HG03060 (cell line): ENCODE results near the gene LRCOL1.
"Not testable (repeated sequence)": the region's sequence is repeated elsewhere in the genome, so short reads cannot be mapped to it uniquely, and the experiment has no call there.

Experiments used
- ATAC-seq: cut with Tn5 transposase; IDR thresholded peaks from one replicate; pipeline ENCODE4 v1.9.1; 2021; ENCODE audit warnings: low read depth, moderate number of reproducible peaks; ENCODE audit not compliant: unreplicated experiment

Gene LRCOL1

DNA sequence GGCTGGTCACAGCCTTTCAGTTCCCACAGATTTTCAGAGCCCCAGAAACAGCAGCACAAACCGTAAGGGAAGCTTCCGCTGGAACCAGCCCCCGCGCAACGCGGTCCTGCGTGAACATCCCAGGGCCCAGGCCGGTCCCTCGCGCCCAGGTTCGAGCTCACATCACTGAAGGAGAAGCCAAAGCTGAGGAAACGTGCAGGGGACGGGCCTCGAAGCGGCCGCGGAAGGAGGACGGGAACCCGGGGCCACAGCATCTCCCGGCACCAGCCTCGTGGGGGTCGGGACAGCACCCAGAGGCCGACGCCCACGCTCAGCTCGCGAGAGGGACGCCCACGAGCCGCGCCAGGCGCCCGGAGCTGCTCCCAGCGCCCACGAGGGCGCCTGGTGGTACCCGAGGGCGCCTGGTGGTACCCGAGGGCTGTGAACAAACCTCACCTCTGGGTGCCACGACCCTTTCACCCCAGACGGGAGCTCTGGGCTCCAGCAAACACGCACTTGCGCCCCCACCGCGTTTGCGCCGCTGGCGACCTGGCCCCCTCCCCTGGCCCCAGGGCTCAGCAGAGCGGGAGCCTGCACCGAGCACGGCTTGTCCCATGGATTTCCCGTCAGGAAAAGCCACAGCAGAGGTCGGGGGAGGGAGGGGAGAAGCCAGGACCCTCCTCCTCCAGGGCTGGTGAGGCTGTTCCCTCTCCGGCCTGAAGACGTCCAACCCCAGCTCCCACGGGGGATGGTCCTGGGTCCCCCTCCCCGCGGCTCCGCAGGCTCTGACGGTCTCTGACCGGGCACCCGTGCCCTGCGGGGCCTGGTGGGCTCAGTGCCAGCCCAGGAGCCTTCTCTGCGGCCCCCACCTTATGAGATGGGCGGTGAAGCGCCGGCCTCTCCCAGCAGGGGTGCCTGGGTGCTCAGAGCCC is 6.9 kb downstream of the LRCOL1 start:
- ATAC-seq: no peak

DNA sequence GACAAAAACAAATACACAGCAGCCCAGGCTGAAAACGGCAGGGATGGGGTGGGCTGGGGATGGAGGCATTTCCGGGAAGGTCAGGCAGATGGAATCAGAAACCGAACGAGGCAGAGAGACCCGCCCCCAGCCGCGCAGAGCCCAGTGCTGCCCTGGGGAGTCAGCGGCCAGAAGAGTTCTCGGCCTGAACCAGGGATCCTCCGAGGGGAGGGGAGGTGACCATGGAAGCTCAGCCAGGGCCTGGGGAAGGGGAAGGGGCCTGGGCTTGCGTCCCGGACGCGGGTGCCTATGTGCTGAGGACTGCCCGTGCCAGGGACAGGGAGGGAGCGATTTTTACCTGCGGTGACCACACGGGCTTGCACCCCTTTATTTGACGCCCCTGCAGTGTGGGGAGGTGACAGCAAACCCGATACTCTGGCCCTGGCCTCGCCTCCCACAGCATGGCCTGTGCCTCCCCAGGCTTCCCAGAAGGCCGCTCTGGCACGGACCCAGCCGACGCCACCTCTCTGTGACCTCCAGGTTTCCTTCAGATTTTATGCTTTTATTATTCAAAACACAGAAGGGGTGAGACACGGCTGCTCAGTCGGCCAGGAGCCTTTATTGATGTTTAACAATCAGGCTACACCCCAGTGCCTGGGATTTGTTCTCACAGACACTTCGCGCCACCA is 7.7 kb downstream of the LRCOL1 start:
- no peak for ATAC-seq

DNA sequence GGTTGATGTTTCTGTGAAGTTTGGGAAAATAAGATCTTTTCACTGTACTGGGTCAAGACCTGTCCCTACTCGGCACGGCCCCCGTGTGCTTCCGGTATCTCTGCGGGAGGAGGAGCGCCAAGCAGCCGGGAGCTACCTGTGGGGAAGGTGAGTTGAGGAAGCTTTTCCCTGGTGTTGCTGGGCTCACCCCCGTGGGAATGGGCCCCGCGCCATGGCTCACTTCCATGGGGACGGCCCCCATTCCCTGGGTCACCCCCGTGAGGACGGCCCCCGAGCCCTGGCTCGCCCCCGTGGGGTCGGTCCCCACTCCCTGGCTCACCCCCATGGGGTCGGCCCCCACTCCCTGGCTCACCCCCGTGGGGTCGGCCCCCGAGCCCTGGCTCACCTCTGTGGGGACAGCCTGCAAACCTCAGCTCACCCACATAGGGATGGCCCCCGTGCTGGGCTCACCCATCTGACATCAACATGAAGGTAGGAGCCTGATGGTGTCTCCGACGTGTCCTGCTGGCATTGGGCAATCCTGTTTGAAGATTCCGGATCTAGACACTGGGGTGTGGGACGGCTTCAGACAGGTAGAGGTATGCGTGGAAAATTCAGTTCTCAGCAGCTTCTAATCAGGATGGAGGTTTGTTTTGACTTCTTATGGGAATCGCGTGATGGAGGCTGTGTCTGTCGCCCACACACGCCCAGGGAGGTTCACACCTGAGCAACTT is 9.1 kb downstream of the LRCOL1 start:
- ATAC-seq: no peak

DNA sequence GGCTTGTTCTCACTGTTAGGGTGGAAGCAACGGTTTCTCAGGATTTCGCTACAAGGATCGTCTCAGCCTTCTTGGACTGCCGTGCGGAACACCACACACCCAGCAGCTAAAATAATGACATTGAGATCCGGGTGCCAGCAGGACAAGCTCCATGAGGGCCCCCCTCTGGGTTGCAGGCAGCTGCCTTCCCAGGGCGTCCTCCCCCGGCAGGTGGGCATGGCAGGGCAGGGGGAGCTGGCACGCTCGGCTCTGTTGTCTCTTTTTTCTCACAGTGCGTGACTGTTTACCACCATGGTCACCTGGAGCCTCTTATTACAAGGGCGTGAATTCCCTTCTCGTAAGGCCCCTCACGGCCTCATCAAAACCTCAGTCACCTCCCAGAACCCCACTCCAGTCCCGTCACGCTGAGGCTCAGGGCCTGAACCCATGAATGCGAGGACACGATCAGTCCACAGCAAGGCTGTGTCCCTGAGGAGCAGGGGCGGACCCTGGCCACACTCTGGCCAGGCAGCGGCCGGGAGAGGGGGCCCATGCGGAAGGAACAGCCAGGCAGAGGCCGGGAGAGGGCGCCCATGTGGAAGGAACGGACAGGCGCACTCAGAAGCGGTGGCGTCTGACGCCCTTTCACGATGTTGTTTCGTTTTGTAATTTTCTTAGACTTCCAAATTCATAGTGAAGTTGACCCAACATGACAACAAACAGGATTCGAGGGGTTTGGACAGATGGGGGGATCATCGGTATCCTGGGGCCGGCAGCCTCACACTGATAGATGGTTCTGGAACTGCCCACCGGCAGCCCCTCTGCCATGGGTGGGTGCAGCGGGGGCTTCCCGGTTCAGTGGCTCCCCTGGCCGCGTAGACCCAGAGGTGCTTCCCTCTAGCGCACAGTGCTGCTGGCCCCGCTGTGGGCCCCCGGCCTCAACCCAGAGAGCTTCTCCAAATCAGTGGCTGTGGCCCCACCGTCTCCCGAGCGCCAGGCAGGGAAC is 10.0 kb downstream of the LRCOL1 start:
- ATAC-seq: no peak

DNA sequence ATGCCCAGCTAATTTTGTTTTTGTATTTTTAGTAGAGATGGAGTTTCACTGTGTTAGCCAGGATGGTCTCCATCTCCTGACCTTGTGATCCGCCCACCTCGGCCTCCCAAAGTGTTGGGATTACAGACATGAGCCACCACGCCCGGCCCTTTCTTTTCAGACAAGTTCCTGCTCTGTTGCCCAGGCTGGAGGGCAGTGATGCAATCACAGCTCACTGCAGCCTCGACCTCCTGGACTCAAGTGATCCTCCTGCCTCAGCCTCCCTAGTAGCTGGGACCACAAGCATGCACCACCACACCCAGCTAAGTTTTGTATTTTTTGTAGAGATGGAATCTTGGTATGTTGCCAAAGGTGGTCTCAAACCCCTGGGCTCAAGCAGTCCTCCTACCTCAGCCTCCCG is 10.9 kb downstream of the LRCOL1 start:
- ATAC-seq: not testable (repeated sequence)

DNA sequence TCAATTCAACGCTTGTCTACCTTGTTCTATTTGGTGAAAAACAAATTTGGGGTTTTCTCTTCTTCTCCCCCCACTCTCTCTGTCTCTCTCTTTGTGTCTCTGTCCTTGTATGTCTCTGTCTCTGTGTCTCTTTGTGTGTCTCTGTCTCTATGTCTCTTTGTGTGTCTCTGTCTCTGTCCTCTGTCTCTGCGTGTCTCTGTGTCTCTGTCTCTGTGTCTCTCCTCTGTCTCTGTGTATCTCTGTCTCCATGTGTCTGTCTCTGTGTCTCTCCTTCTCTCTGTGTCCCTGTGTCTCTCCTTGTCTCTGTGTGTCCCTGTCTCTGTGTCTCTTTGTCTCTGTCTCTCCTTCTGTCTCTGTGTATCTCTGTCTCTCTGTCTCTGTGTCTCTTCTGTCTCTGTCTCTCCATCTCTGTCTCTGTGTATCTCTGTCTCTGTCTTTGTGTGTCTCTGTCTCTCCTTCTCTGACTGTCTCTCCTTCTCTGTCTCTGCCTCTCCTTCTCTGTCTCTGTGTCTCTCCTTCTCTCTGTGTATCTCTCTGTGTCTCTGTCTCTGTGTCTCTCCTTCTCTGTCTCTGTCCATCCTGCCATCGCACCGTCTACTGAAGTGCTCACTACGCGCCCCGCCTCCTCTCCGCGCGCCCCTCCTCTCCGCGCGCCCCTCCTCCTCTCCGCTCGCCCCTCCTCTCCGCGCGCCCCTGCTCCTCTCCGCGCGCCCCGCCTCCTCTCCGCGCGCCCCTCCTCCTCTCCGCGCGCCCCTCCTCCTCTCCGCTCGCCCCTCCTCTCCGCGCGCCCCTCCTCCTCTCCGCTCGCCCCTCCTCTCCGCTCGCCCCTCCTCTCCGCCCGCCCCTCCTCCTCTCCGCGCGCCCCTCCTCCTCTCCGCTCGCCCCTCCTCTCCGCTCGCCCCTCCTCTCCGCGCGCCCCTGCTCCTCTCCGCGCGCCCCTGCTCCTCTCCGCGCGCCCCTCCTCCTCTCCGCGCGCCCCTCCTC is 12.8 kb downstream of the LRCOL1 start:
- ATAC-seq: no peak

DNA sequence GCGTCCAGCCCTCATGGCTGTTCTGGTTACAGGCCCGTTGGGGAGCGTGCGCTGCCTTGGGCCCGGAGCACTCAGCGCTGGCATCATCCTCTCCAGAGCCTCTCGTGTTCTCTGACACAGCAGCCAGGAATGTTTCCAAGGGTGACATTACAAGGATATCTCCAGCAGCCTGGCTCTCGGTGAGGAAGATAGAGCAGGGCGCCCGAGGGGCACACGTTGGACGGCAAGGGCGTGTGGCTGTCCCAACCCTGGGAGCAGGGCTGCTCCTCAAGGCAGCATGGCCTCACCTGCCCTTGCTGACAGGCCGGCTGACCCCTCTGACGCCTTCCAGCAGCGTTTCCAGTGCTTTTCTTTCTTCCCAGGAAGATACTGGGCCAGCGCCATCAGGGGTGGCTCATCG is 14.4 kb downstream of the LRCOL1 start:
- no peak for ATAC-seq

DNA sequence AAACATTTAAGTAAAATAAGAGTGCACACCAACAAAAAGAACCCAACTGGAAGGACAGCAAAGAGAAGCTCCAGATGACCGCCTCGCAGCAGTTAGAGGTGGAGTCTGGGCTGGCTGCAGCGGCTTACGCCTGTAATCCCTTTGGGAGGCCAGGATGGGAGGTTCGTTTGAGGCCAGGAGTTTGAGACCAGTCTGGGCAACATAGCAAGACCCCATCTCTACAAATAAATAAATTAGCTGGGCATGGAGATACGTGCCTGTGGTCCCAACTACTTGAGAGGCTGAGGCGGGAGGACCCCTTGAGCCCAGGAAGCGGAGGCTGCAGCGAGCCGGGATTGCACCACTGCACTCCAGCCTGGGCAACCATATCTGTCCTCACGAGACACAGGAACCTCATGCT is 15.2 kb downstream of the LRCOL1 start:
- ATAC-seq: no peak

DNA sequence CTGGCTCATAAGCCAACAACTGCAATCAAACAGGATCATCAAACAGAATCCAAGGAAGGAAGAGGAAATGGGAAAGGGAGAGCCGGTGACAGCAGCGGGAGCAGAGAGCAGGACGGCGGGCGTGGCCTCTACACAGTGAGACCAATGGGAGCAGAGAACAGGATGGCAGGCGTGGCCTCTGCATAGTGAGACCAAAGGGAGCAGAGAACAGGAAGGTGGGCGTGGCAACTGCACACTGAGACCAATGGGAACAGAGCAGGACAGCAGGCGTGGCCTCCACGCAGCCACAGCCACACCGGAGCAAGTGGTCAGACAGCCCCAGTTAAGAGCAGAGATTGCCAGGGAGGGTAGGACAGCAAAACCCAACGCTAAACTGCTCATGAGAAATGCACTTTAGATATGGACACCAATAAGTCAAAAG is 16.4 kb downstream of the LRCOL1 start:
- no peak for ATAC-seq

DNA sequence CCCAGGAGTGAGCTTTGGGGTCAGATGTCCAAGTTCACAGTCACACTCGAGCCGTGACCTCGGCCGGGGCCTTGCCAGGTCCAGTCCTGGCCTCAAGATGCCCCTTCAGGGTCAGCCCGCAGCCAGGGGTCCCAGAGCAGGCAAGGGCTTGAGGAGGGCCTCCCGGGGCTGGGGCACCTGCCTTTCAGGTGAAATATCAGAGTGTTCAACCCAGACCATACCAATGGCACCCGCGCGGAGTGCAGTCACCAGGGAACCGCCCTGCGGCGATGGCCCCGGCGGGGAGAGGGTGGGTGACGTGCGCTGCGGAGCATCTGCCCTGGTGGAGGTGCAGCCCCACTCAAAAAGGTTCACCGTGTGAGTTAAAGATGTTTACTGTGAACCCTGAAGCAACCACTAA is 16.9 kb downstream of the LRCOL1 start:
- no peak for ATAC-seq

DNA sequence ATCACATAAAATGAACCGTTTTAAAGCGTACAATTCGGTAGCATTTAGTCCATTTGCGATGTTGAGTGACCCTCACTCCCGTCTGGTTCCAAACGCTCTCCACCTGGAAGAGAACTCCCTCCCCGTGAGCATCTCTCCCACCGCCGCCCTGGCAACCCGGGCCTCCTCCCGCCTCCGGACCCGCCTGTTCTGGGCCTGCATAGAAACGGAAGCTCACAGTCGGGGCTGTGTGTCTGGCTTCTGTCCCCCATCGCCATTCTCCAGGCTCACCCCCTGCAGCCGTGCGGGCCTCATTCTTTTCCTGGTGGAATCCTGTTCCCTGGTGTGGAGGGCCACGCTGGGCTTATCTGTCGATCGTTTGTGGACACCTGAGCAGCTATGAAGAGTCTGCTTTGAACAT is 17.3 kb downstream of the LRCOL1 start:
- ATAC-seq: no peak

DNA sequence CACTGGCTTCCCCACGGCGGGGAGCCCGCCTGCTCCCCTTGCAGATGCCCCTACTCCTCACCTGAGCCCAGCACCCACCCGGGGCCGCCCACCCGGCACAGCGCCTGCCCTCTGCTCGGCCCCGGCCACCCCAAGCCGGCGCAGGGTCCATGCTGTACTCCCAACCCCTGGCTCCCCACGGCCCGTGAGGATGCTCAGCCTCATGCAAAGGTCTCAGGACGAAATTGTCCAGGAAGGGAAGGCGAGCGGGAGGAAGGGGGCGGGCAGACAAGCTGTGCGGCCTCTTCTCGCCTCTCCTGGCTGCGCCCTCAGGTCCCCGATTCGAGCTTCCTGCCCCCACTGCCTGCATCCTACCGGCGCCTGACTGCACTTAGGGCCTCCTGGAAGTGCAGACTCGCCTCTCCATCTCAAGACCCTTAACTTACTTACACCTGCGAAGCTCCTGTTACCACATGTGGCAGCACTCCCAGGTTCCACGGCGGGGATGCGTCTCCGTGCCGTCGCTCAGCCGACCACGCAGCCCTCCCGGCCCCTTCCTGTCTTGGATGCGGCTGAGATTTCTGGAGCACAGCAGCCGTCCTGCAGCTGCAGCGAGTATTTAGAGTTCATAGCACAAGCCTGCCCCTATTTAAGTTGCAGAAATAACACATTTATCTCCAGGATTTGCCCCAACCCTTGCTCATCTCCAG is 18.0 kb downstream of the LRCOL1 start:
- no peak for ATAC-seq

DNA sequence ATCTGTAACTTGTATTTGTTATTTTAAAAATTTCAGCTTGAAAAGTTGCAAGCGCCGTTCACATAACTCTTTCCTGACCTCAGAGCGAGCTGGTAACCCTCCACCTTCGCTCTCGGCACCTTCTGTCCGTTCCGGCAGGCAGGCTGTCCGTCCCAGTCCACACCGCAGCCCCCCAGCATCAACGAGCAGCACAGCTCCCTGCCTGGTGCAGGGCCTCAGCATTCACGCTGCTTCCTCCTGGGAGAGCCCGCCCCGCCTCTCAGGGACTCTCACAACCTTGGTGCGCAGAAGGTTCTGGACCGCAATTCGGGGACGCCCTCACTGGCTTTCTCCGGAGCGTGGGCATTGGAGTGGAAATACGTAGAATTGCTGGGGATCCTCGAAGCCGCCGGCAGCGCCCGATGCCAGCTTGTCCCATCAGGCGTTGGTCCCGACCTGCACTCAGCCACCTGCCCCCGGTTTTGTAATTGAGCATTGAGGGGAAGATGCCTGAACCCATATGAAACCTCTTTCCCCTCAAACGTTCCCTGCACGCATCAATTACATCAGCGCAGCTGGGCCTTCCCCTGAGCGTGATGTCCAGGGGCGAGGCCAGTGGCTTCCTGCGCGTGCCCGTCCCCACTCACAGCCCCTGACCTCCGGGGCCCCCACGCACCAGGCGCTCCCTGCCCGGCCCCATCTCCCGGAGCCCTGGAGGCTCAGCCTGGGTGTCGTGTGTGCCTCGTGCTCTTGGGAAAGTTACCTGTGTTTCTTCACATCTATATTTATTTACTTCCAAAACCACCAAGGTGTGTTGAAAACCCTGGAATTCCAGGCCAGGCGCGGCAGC is 19.1 kb downstream of the LRCOL1 start:
- no peak for ATAC-seq

DNA sequence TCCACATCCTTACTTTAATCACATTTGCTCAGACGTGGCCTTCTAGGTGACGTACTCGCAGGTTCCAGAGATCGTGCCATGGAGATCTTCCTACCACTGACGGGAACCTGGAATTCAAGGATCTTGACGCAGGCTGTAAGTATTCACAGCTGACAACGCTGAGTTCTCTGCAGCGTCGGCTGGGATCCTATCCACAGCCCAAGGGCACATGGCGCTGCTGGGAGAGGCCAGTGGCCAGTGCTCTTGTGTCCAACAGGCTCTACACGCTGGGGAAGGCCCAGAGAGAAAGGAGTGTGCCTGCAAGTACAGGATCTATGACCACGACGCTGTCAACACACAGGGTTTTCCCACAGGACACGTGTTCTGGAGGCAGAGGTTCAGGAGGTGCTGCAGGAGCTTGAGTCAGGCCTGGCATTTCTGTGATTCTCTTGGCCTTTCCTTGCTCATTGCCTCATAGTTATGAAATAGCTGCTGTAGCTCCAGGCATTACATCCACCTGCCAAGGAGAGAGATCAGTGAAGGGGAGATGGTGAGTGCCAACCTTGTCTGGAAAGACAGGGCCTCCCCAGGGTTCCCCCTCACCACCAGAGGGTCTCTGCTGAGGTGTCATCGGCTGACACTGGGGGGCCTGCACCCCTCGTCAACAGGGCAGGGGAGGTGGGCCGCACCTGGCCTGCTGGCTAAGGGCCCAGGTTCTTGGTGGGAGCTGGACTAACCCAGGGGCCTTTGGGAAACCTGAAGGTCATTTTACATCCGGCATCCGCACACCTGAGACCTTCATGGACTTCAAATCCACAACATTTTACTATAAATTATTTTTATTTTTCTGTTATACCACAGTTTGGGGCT is 21.3 kb downstream of the LRCOL1 start:
- ATAC-seq: no peak

DNA sequence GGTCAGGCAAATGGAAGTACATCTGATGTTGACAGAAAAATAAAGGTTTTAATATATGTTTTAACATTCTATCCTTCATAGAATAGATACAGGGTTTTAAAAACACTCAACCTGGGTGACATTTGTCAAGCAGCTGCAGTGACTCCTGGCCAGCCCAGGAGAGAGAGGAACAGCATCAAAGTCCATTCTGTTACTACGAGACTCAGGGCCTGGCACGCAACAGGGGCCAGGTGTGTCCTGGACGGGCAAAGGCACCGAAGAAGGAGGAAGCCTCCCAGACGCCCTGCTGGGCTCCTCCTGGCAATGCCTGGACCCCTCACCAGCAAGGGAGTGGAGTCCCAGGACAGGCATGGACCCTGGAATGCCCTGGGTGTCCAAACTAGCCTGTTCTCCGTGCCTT is 22.1 kb downstream of the LRCOL1 start:
- no peak for ATAC-seq

DNA sequence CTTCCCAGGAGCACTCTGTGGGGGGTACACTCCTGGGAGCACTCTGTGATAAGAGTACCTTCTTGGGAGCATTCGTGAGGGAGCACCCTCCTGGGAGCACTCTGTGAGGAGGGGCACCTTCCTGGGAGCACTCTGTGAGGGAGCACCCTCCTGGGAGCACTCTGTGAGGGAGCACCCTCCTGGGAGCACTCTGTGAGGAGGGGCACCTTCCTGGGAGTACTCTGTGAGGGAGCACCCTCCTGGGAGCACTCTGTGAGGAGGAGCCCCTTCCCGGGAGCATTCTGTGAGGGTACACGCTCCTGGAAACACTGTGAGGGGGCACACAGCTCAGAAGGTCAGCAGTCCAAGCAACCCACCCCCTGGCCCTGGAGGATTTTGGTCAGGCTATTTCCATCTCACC is 22.6 kb downstream of the LRCOL1 start:
- ATAC-seq: no peak

DNA sequence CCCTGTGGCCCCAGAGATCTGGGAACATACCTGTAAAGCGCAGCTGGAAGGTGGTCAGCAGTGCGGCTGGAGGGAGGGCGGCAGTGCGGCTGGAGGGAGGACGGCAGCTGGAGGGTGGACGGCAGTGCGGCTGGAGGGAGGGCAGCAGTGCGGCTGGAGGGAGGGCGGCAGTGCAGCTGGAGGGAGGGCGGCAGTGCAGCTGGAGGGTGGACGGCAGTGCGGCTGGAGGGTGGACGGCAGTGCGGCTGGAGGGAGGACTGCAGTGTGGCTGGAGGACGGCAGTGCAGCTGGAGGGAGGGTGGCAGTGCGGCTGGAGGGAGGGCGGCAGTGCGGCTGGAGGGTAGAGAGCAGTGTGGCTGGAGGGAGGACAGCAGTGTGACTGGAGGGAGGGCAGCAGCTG is 23.5 kb downstream of the LRCOL1 start:
- ATAC-seq: no peak
